Left colon (tissue), 2 donors: Measurements from ENCODE around the gene CHST13. TPM values are rescaled to one million over a fixed set of nuclear protein-coding genes. Genes with fewer than 3 reads are reported as not detected.

Experiments
- ATAC-seq: fragments of 200-7000 bp; cut with Tn5 transposase; one replicate; pipeline ENCODE4 v1.9.1; 2020; ENCODE audit warnings: mild to moderate bottlenecking, moderate library complexity
- DNase-seq, 2 donors: peaks; one replicate each; pipeline ENCODE4 v3.0.0-alpha.2; 2020
- intact Hi-C, 2 donors: fragments of 100-400 bp; cut with DNase I in 1 of 2; cut with micrococcal nuclease in 1 of 2; formaldehyde crosslinking; loops; one replicate each; pipeline versions ENCODE4 v1.11.2 to v1.14.0; 2022; cut with DNase I, micrococcal nuclease
- total RNA-seq, 2 donors: library from RNA; stranded (reverse); fragmentation: NEBNext Ultra II Directional; extraction: Animal tissue kit (Norgen Biotek cat#: 25700); gene quantifications; one replicate each; pipeline ENCODE4 v1.2.1, GENCODE V29; 2021
- donor health status: DM: no; HTN: no; CAD: no.
- donor health status: DM: yes; HTN: yes; CAD: no.

CHST13 gene
- total RNA-seq, 2 donors from 2014 or later: 1.8 to 4.3 TPM

GRCh38 chr3:126546549-126547239 lies 22.7 kb downstream of the CHST13 start:
- ATAC-seq (no peak), DNase-seq (no peak)
- intact Hi-C loops: no loop called here

- ATAC-seq (no peak), DNase-seq (peak in 1 of 2 donors; percentile 4)
- intact Hi-C loops: no loop called here
These were observed 23.8 kb downstream of the CHST13 start for GRCh38 chr3:126547721-126548120.

DNA sequence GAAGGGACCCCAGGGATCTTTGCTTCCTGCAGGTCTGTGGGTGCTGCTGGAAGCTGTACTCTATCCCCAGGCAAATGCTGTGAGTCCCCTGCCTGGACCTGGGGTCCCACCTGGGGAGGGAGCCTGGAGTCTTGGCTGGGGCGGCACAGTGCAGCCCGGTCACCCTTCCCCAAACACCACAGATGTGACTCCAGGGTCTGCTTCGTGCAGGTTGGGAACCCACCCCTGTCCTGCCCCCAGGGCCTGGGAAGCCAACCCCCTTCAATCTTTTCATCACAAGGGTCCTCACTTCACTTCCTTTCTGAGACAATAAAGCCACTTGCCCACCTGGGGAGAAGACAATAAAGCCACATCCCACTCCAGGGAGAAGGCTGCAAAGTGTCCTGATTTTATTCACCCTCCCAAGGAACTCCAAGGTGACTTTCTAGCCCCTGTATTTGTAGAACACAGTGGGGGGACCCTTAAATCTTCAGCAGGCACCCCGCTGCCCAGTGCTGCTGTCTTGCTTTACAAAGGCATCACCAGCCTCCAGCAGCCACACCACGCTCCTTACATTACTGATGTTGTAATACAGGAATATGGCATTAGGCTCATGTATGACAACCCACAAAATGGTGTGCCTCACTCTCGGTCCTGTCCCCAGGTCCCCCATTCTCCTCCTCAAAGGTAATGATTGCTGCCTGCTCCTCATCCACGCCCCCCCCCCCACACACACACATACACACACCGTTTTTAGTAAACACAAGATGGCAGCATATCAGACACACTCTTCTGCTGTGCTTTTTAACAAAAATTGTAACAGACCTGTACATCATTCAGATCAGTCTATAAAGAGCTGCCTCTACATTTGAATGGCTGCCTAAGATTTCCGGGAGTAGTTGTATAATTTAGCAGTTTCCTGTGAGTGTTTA lies 24.9 kb downstream of the CHST13 start:
- peak in 1 of 2 donors; percentile 4 for DNase-seq
- intact Hi-C loops: no loop called here
- ATAC-seq: no peak

DNA sequence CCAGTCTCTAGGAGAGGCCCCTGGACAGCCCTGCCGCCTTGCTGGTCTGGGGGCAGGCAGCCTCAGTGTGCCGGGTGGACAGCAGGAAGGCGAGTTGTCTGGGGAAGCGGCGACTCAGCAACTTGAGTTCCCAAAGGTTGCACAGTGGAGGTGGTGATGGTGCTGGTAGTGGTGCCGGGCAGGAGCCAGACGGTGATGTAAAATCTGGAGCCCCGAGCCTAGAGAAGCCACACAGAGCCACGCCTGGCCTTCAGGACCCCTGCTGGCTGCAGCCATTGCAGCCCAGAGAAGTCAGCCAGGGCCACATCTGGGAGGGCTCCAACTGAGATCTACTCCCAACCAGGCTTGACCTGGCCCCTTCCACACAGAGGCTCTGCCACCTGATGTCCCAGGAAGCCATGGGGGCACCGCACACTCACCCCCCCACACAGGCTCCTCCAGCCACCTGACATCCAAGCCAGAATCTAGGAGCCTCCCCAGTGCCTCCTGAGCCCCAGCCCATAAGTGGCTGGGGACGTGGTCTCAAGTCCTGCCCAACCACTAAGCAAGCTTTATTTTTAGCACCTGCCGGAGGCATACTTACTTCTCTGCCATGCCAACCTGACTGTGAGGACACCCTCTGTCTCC lies 26.0 kb downstream of the CHST13 start:
- DNase-seq (peak in 1 of 2 donors; percentile 13), ATAC-seq (no peak)
- intact Hi-C loops: no loop called here

GRCh38 chr3:126550488-126551051 lies 26.6 kb downstream of the CHST13 start:
- DNase-seq: peak in 1 of 2 donors; percentile 10
- intact Hi-C loops: no loop called here
- ATAC-seq: no peak

GRCh38 chr3:126551121-126551838 lies 27.3 kb downstream of the CHST13 start:
- DNase-seq: peak in 1 of 2 donors; percentile 18
- intact Hi-C loops: no loop called here
- ATAC-seq: no peak

GRCh38 chr3:126551839-126552687 lies 28.1 kb downstream of the CHST13 start:
- intact Hi-C loops: no loop called here
- ATAC-seq (no peak), DNase-seq (peak in 1 of 2 donors; percentile 18)

- DNase-seq (peak in 1 of 2 donors; percentile 10), ATAC-seq (no peak)
- intact Hi-C loops: no loop called here
These were observed 28.8 kb downstream of the CHST13 start for GRCh38 chr3:126552688-126553283.

- intact Hi-C loops: no loop called here
- ATAC-seq (no peak), DNase-seq (peak in 1 of 2 donors; percentile 18)
These were observed 29.5 kb downstream of the CHST13 start for GRCh38 chr3:126553284-126554084.

DNA sequence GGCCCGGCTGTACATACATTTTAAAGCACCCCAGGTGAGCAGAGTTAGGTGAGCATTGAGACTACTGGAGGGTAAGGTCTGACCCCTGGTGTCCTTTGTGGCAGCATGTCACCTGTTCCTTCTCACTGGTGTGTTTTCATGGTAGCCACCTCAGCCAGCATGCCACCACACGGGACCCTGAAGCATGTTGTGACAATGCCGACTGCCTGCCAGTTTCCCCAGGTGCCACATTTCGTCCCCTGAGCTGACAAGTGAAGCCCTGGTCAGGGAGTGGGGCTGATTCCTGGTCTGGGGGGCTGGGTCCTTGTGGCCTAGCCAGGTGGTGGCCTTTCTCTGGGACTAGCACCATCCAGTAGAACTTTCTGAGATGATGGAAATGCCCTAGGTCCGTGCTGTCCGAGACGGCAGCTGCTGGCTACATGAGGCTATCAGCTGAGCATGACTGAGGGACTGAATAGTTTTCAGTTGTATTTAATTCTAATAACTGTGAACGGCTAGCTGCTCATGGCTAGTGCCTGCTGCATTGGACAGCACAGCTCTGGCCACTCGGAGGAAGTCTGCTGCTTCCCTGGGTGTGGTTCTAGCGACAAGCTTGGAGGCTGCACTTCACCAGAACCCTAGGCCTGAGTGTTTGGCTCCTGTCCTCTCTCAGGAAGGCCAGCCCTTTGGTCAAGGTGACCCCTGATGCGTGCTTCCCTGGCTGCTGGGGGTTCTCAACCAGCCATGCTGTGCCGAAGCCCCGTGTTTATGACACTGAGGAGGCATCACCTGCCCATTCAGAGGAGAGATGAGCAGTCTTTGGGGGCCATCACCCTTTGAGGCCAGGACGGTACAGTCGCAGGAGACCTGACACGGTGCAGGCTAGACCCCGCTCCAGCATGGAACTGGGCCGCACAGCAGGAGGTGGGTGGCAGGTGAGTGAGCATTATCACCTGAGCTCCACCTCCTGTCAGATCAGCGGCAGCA lies 30.9 kb downstream of the CHST13 start:
- ATAC-seq (peak; percentile 34), DNase-seq (peak in 1 of 2 donors; percentile 8)
- intact Hi-C loops: no loop called here

- DNase-seq: peak in 1 of 2 donors; percentile 14
- intact Hi-C loops: no loop called here
These were observed 32.1 kb downstream of the CHST13 start for GRCh38 chr3:126555795-126556636.

GRCh38 chr3:126556637-126557414 lies 32.9 kb downstream of the CHST13 start:
- intact Hi-C loops: no loop called here
- DNase-seq: no peak
- ATAC-seq: no peak

More at GRCh38 chr3:126555795-126556636, 32.1 kb downstream of the CHST13 start:
- no peak for ATAC-seq

DNA sequence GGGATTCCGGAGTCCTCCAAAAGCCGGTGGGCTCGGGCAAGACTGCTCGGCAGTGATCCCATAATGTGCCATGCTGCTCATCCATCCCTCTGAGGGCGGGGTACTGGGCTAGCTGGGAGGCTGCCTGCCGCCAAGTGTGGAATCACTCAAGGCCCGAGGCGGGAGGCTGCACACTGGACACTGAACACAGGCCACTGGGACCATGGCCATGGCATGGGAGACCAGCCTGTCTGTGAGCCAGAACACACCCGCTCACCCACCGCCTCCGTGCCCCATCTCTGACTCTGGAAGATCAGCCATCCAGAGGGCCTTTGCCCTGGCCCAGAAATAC lies 33.4 kb downstream of the CHST13 start:
- intact Hi-C loops: no loop called here
- ATAC-seq (no peak), DNase-seq (peak in 1 of 2 donors; percentile 17)

GRCh38 chr3:126557761-126558160 lies 33.8 kb downstream of the CHST13 start:
- ATAC-seq: no peak
- intact Hi-C loops: no loop called here
- DNase-seq: no peak
